Endothelial cell of umbilical vein (primary cell): Measurements from ENCODE around the gene CACNA2D1. TPM values are rescaled to one million over a fixed set of nuclear protein-coding genes. Genes with fewer than 3 reads are reported as not detected.

Source experiments
- BruUV-seq: library from RNA; stranded (reverse); fragments of 400-500 nt; replicated peaks from 2 replicates; lab custom pipeline; 2021; lab: Mats Ljungman, UMichigan
- CTCF ChIA-PET: fragments of 300-600, 350-600 bp; sonication (Branson Sonifier 250); formaldehyde crosslinking; loops from one replicate; lab custom pipeline; 2021; ENCODE audit warnings: antibody characterized with exemption, inconsistent platforms; lab: Charles Lee
- POLR2A ChIA-PET: fragments of 300-600, 350-600 bp; sonication (Branson Sonifier 250); formaldehyde crosslinking; loops from one replicate; lab custom pipeline; 2021; ENCODE audit warnings: antibody characterized with exemption, inconsistent platforms; lab: Charles Lee
- DNase-seq: peaks from one replicate; pipeline ENCODE4 v3.0.0-alpha.2; 2011; ENCODE audit warnings: low read depth, low spot score
- FAIRE-seq: peaks from 2 replicates; lab custom pipeline; 2011; peaks lifted over from hg19 to GRCh38; lab: Jason Lieb, UNC
- H2AFZ ChIP-seq: 2 replicates; pipeline ENCODE4 v1.6.0; 2012; ENCODE audit warnings: low read depth, low read length, control low read depth, inconsistent platforms
- H3K27ac ChIP-seq: 2 replicates; pipeline ENCODE4 v1.5.1; 2011; ENCODE audit warnings: low read depth, mild to moderate bottlenecking, control low read depth, low read length, moderate library complexity; ENCODE audit not compliant: insufficient read depth
- H3K27me3 ChIP-seq, 2 experiments: 2 replicates each; pipeline versions ENCODE4 v1.6.0 to v1.6.1; 2011; ENCODE audit warnings: low read length in 2 of 2, mixed read lengths in 1 of 2; ENCODE audit not compliant: control insufficient read depth in 2 of 2, insufficient read depth in 2 of 2
- H3K36me3 ChIP-seq, 2 experiments: 2 replicates in 1 of 2; 3 replicates in 1 of 2; pipeline ENCODE4 v1.5.1; 2011; ENCODE audit warnings: low read length in 2 of 2, mild to moderate bottlenecking in 1 of 2, moderate library complexity in 1 of 2; ENCODE audit not compliant: control insufficient read depth in 2 of 2, insufficient read depth in 2 of 2; ENCODE audit errors: extremely low read depth in 1 of 2
- H3K4me1 ChIP-seq: 3 replicates; pipeline ENCODE4 v1.5.1; 2011; ENCODE audit warnings: mild to moderate bottlenecking, low read length; ENCODE audit not compliant: control insufficient read depth, insufficient read depth; ENCODE audit errors: extremely low read depth
- H3K4me2 ChIP-seq: 2 replicates; pipeline ENCODE4 v1.6.1; 2011; ENCODE audit warnings: low read length, control low read depth, mixed read lengths; ENCODE audit not compliant: insufficient read depth
- H3K4me3 ChIP-seq, 3 experiments: fragments of 200-600 bp in 1 of 3; sonication (generic), shearing (Covaris generic) in 1 of 3; replicated peaks in 1 of 3; 2 replicates each; pipeline ENCODE4 v1.5.1; 2011 to 2016; ENCODE audit warnings: control low read depth in 3 of 3, low read length in 3 of 3, mild to moderate bottlenecking in 2 of 3, inconsistent platforms in 1 of 3, low read depth in 1 of 3, moderate library complexity in 1 of 3; ENCODE audit not compliant: insufficient read depth in 1 of 3
- H3K79me2 ChIP-seq: 2 replicates; pipeline ENCODE4 v1.6.0; 2012; ENCODE audit warnings: low read length, inconsistent platforms; ENCODE audit not compliant: control insufficient read depth, insufficient read depth
- H3K9ac ChIP-seq: replicated peaks from 2 replicates; pipeline ENCODE3; 2011; ENCODE audit warnings: low read length, control low read depth; ENCODE audit not compliant: insufficient read depth; ENCODE audit errors: extremely low read depth
- H3K9me1 ChIP-seq: replicated peaks from 3 replicates; pipeline ENCODE4 v1.6.0; 2011; ENCODE audit warnings: mild to moderate bottlenecking, low read length; ENCODE audit not compliant: control insufficient read depth, insufficient read depth; ENCODE audit errors: extremely low read depth
- H3K9me3 ChIP-seq: replicated peaks from 2 replicates; pipeline ENCODE4 v1.5.1; 2012; ENCODE audit warnings: low read length, inconsistent platforms; ENCODE audit not compliant: control insufficient read depth, insufficient read depth
- H4K20me1 ChIP-seq: replicated peaks from 2 replicates; pipeline ENCODE3; 2011; ENCODE audit warnings: mild to moderate bottlenecking, low read length; ENCODE audit not compliant: control insufficient read depth, insufficient read depth; ENCODE audit errors: extremely low read depth
- CTCF ChIP-seq, 2 donors: IDR thresholded peaks; 1 replicate in 1 of 2; 2 replicates in 1 of 2; pipeline ENCODE4 v1.5.1; 2011; ENCODE audit warnings: low read length in 2 of 2, mild to moderate bottlenecking in 2 of 2, moderate library complexity in 2 of 2, control low read depth in 1 of 2, inconsistent platforms in 1 of 2, low read depth in 1 of 2; ENCODE audit not compliant: insufficient read depth in 1 of 2; ENCODE audit errors: extremely low read depth in 1 of 2
- EZH2 ChIP-seq: IDR thresholded peaks from 2 replicates; pipeline ENCODE4 v1.6.1; 2012; ENCODE audit warnings: borderline replicate concordance, low read depth, mild to moderate bottlenecking, moderate library complexity, low read length, inconsistent platforms; ENCODE audit not compliant: severe bottlenecking
- FOS ChIP-seq: IDR thresholded peaks from 2 replicates; pipeline ENCODE4 v1.6.1; 2011; ENCODE audit warnings: mild to moderate bottlenecking, low read length, moderate library complexity, borderline replicate concordance; ENCODE audit not compliant: insufficient read depth
- GATA2 ChIP-seq: IDR thresholded peaks from 2 replicates; pipeline ENCODE4 v1.7.0; 2011; ENCODE audit warnings: low read depth, mild to moderate bottlenecking, moderate library complexity, mixed read lengths, low read length; ENCODE audit not compliant: insufficient read length, insufficient read depth
- JUN ChIP-seq: IDR thresholded peaks from 2 replicates; pipeline ENCODE4 v1.6.1; 2011; ENCODE audit warnings: borderline replicate concordance, low read depth; ENCODE audit not compliant: insufficient read length, insufficient read depth
- MAX ChIP-seq: IDR thresholded peaks from 2 replicates; pipeline ENCODE4 v1.6.1; 2011; ENCODE audit not compliant: insufficient read depth, insufficient read length
- MYC ChIP-seq: IDR thresholded peaks from one replicate; pipeline ENCODE4 v1.6.1; 2011; ENCODE audit warnings: mild to moderate bottlenecking, low read depth, low read length
- POLR2A ChIP-seq: IDR thresholded peaks from 2 replicates; pipeline ENCODE4 v1.6.1; 2012; ENCODE audit warnings: low read depth, mild to moderate bottlenecking, control low read depth, low read length
- POLR2AphosphoS5 ChIP-seq: IDR thresholded peaks from 2 replicates; pipeline ENCODE4 v1.6.1; 2012; ENCODE audit warnings: low read depth, mild to moderate bottlenecking, control low read depth, low read length, moderate library complexity; ENCODE audit not compliant: insufficient read depth
- dilution Hi-C: fragments of 300-500 bp; cut with MboI; formaldehyde crosslinking; loops from one replicate; pipeline ENCODE4 v1.15.0; 2019; ENCODE audit warnings: low sequenced_read_pairs; ENCODE audit not compliant: extremely low pct_ligation_motif_present
- intact Hi-C: fragments of 100-400 bp; cut with micrococcal nuclease; formaldehyde crosslinking; loops from one replicate; pipeline ENCODE4 v1.10.0; 2022
- polyA plus RNA-seq, 4 experiments: library from polyadenylated mRNA; depleted of rRNA in 3 of 4; stranded (reverse) in 3 of 4; unstranded in 1 of 4; fragments of >200 nt; gene quantifications; 2 replicates each; pipeline versions ENCODE4 v1.2.1 to v1.2.3, GENCODE V29; 2011 to 2012; ENCODE audit warnings: missing spikeins in 1 of 4
- total RNA-seq: library from RNA; stranded (reverse); gene quantifications from 2 replicates; pipeline ENCODE4 v1.2.3, GENCODE V29; 2021

Gene CACNA2D1
- total and polyA plus RNA-seq, 2 donors (not counting 3 experiments of a cell fraction or from before 2014, with no cell fraction given), result 4.1 to 38.6 TPM

GRCh38 chr7:82167558-82168314 lies 275.8 kb downstream of the CACNA2D1 start:
- Histone ChIP-seq H4K20me1 (no peaks in the 10 kb centered on the region), H3K27ac (no peak overlapping the region), H3K9me3 (no peaks in the 10 kb centered on the region), H3K27me3 (no peaks in the 10 kb centered on the region), H3K9me1 (no peaks in the 10 kb centered on the region), H3K36me3 (no peaks in the 10 kb centered on the region), H2AFZ (no peak overlapping the region), H3K9ac (no peak overlapping the region), H3K4me3 (no peak overlapping the region), H3K79me2 (no peaks in the 10 kb centered on the region), H3K4me1 (no peaks in the 10 kb centered on the region), H3K4me2 (no peak overlapping the region)
- ChIA-PET CTCF (no interaction called here), POLR2A (no interaction called here)
- FAIRE-seq (no peak), DNase-seq (no peak)
- dilution Hi-C loops, result no loop called here
- BruUV-seq, result no TSS peak
- TF ChIP-seq EZH2 (no peak), FOS (no peak), JUN (no peak), CTCF (IDR thresholded peaks at IDR 0.05; ENCODE audit: extremely low read depth in 1 of 2, insufficient read depth in 1 of 2, low read depth in 1 of 2, low read length in 2 of 2) (no peak), GATA2 (no peak), MYC (no peak), POLR2AphosphoS5 (no peak), MAX (no peak), POLR2A (no peak)
- intact Hi-C loops, result loop anchor here (5.0 kb wide), 1 partner anchor 405 kb away; no protein-coding TSS in a partner anchor
